CD8-positive, alpha-beta memory T cell (primary cell): Measurements from ENCODE around the gene UBE2QL1. TPM values are rescaled to one million over a fixed set of nuclear protein-coding genes. Genes with fewer than 3 reads are reported as not detected.

Experiments used
- CTCF ChIA-PET: fragments of 350-600 bp; sonication (Branson Sonifier 250); formaldehyde crosslinking; loops from one replicate; lab custom pipeline; 2021; ENCODE audit warnings: antibody characterized with exemption; lab: Charles Lee
- POLR2A ChIA-PET: fragments of 350-600 bp; sonication (Branson Sonifier 250); formaldehyde crosslinking; loops from one replicate; lab custom pipeline; 2021; ENCODE audit warnings: antibody characterized with exemption; lab: Charles Lee
- DNase-seq, 5 donors: peaks; one replicate each; pipeline versions ENCODE4 v3.0.0 to v3.0.0-alpha.2; 2020 to 2022; ENCODE audit warnings: mixed read lengths in 1 of 5
- H3K27ac ChIP-seq: one replicate; pipeline ENCODE4 v1.7.0; 2013; ENCODE audit warnings: low read depth, mild to moderate bottlenecking, low read length, moderate library complexity
- H3K27me3 ChIP-seq: 2 replicates; pipeline ENCODE4 v1.7.0; 2013; ENCODE audit warnings: low read length, mild to moderate bottlenecking; ENCODE audit not compliant: insufficient read depth, poor library complexity, severe bottlenecking
- H3K36me3 ChIP-seq: 2 replicates; pipeline ENCODE4 v1.7.0; 2013; ENCODE audit warnings: mild to moderate bottlenecking, low read length, moderate library complexity; ENCODE audit not compliant: insufficient read depth
- H3K4me1 ChIP-seq: 2 replicates; pipeline ENCODE4 v1.7.0; 2013; ENCODE audit warnings: mild to moderate bottlenecking, low read length, moderate library complexity; ENCODE audit not compliant: insufficient read depth
- H3K4me3 ChIP-seq: 2 replicates; pipeline ENCODE4 v1.7.0; 2013; ENCODE audit warnings: mild to moderate bottlenecking, low read length
- H3K9me3 ChIP-seq: 2 replicates; pipeline ENCODE4 v1.7.0; 2013; ENCODE audit warnings: mild to moderate bottlenecking, low read length
- H3K27ac Mint-ChIP-seq, 8 donors: one replicate each; pipeline ENCODE4 v1.8.0; 2020 to 2021; ENCODE audit warnings: mixed read lengths in 8 of 8, mild to moderate bottlenecking in 6 of 8, inconsistent platforms in 3 of 8, moderate library complexity in 3 of 8
- H3K27me3 Mint-ChIP-seq, 2 donors: one replicate each; pipeline ENCODE4 v1.8.0; 2020 to 2021; ENCODE audit warnings: mixed read lengths in 2 of 2, mild to moderate bottlenecking in 1 of 2, moderate library complexity in 1 of 2
- H3K36me3 Mint-ChIP-seq, 3 donors: one replicate each; pipeline ENCODE4 v1.8.0; 2020 to 2021; ENCODE audit warnings: mixed read lengths in 3 of 3, inconsistent platforms in 1 of 3, mild to moderate bottlenecking in 1 of 3
- H3K4me1 Mint-ChIP-seq, 3 donors: one replicate each; pipeline ENCODE4 v1.8.0; 2020 to 2021; ENCODE audit warnings: mixed read lengths in 3 of 3, inconsistent platforms in 1 of 3, mild to moderate bottlenecking in 1 of 3
- H3K4me3 Mint-ChIP-seq, 7 donors: one replicate each; pipeline ENCODE4 v1.8.0; 2020 to 2021; ENCODE audit warnings: mixed read lengths in 7 of 7, mild to moderate bottlenecking in 6 of 7, moderate library complexity in 4 of 7, inconsistent platforms in 2 of 7
- H3K9me3 Mint-ChIP-seq, 5 donors: one replicate each; pipeline ENCODE4 v1.8.0; 2020 to 2022; ENCODE audit warnings: mixed read lengths in 5 of 5, mild to moderate bottlenecking in 3 of 5, moderate library complexity in 2 of 5, inconsistent platforms in 1 of 5
- polyA plus RNA-seq: library from polyadenylated mRNA; unstranded; fragments of 300-500 nt; fragmentation: Illumina TruSeq; gene quantifications from one replicate; pipeline ENCODE4 v1.2.3, GENCODE V29; 2021
- total RNA-seq, 2 experiments: library from RNA; stranded (reverse); gene quantifications; one replicate each; pipeline ENCODE4 v1.2.3, GENCODE V29; 2021

Gene UBE2QL1
- total and polyA plus RNA-seq, 3 experiments from 2014 or later: not detected

DNA sequence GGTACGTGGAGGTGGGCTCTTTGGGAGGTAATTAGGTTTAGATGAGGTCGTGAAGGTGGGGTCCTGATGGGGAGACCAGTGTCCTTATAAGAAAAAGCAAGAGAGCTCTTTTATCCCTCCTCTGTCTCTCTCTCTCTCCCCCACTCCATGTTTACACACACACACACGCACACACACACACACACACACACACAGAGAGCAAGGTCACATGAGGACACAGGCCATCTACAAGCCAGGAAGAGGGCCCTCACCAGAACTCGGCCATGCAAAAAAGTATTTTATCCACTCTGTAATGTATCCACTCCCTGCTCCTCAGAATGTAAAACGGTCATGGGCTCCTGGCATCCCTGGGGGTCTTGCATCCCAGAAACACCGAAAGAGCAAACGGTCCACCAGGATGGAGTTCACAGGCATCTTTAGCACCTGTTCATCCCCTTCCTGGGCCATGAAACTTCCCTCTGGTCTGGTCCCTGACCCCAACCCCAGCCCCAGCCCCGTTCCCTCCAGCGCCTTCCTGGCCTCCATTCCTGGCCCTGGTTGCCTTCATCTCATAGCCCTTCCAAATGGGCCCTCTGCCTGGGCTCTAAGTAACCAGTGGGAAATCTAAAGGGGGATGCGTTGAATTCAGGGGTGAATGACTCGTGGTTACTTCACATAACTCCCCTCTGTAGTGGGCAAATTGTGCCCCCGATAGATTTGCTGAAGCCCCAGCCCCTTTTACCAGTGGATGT is 95.3 kb downstream of the UBE2QL1 start:
- ChIA-PET CTCF (no interaction called here), POLR2A (no interaction called here)
- no peak for DNase-seq
- Histone ChIP-seq H3K4me3 (no peak overlapping the region), H3K27me3 (no peaks in the 10 kb centered on the region), H3K36me3 (no peaks in the 10 kb centered on the region), H3K9me3 (no peaks in the 10 kb centered on the region), H3K4me1 (no peaks in the 10 kb centered on the region), H3K27ac (no peak overlapping the region)
- H3K9me3 Mint-ChIP-seq: no peaks in the 10 kb centered on the region
- peaks cover 8 to 9% of the 10 kb centered on the region in 2 donors for H3K27me3 Mint-ChIP-seq
- no peaks in the 10 kb centered on the region for H3K36me3 Mint-ChIP-seq
- H3K4me3 Mint-ChIP-seq: no peak overlapping the region
- no peaks in the 10 kb centered on the region for H3K4me1 Mint-ChIP-seq
- no peak overlapping the region for H3K27ac Mint-ChIP-seq

Other genes with a start within 250 kb of the UBE2QL1 start
- gene MED10, start 70.3 kb upstream of the UBE2QL1 start, total RNA-seq: 10 to 100 TPM; 58.8 to 66.8 TPM
- gene MED10, start 70.3 kb upstream of the UBE2QL1 start, polyA plus RNA-seq: 118 TPM
- 100 to 1,000 TPM; 120 to 124 TPM for gene NSUN2, start 184.2 kb downstream of the UBE2QL1 start, total RNA-seq
- 40.5 TPM for gene NSUN2, start 184.2 kb downstream of the UBE2QL1 start, polyA plus RNA-seq
- 10 to 100 TPM; 16.2 to 17.1 TPM for gene SRD5A1, start 184.6 kb downstream of the UBE2QL1 start, total RNA-seq
- gene SRD5A1, start 184.6 kb downstream of the UBE2QL1 start, polyA plus RNA-seq: 7.2 TPM